K562 (cell line): ENCODE measurements around the gene NOSIP. TPM values are rescaled to one million over a fixed set of nuclear protein-coding genes. Genes with fewer than 3 reads are reported as not detected.
A peak's percentile ranks its signal among the peaks of the same experiment; 100 is the strongest.

Source experiments
- BACH1 ChIP-seq: fragments of 200-800 bp; sonication (Bioruptor generic); IDR thresholded peaks from 2 replicates; pipeline ENCODE4 v1.6.1; 2016; ENCODE audit warnings: missing genetic modification characterization, missing compliant biosample characterization
- C11orf30 ChIP-seq: fragments of 450-650 bp; IDR thresholded peaks from 2 replicates; pipeline ENCODE4 v1.6.1; 2016; ENCODE audit warnings: low read depth, mild to moderate bottlenecking
- CXXC5 ChIP-seq: fragments of 250-450 bp; sonication (Bioruptor Pico); IDR thresholded peaks from 2 replicates; pipeline ENCODE4 v1.8.0; 2022; ENCODE audit warnings: inconsistent platforms, mild to moderate bottlenecking, moderate library complexity
- DACH1 ChIP-seq: fragments of 450-650 bp; IDR thresholded peaks from 2 replicates; pipeline ENCODE4 v1.6.1; 2018; ENCODE audit not compliant: partially characterized antibody
- ETV1 ChIP-seq: fragments of 450-650 bp; conservative IDR thresholded peaks from 2 replicates; pipeline ENCODE4 v1.6.1; 2016; ENCODE audit warnings: missing genetic modification characterization, control low read depth, low read depth, missing compliant biosample characterization
- HINFP ChIP-seq: fragments of 450-650 bp; conservative IDR thresholded peaks from 2 replicates; pipeline ENCODE4 v1.6.1; 2016; ENCODE audit warnings: missing genetic modification characterization, low read depth, mild to moderate bottlenecking, control low read depth, missing compliant biosample characterization
- MXD1 ChIP-seq: fragments of 250-450 bp; sonication (Bioruptor Pico); IDR thresholded peaks from 2 replicates; pipeline ENCODE4 v1.8.0; 2021; ENCODE audit warnings: borderline replicate concordance, mild to moderate bottlenecking, moderate library complexity; ENCODE audit not compliant: poor library complexity, severe bottlenecking
- NCOA6 ChIP-seq: fragments of 450-650 bp; IDR thresholded peaks from 2 replicates; pipeline ENCODE4 v1.6.1; 2017; ENCODE audit warnings: mild to moderate bottlenecking
- OTX1 ChIP-seq: fragments of 450-650 bp; formaldehyde crosslinking; IDR thresholded peaks from 2 replicates; pipeline ENCODE4 v1.4.0; 2022; ENCODE audit warnings: mild to moderate bottlenecking
- SETDB1 ChIP-seq: IDR thresholded peaks from one replicate; pipeline ENCODE4 v1.6.1; 2012; ENCODE audit warnings: low read length, control low read depth, inconsistent platforms
- ZMIZ1 ChIP-seq, 2 experiments: fragments of 150-350 bp in 1 of 2; IDR thresholded peaks; 2 replicates each; pipeline ENCODE4 v1.6.1; 2012 to 2016; ENCODE audit warnings: low read depth in 2 of 2, low read length in 2 of 2, mild to moderate bottlenecking in 1 of 2, moderate library complexity in 1 of 2
- ZNF407 ChIP-seq: fragments of 450-650 bp; IDR thresholded peaks from 2 replicates; pipeline ENCODE4 v1.6.1; 2016; ENCODE audit warnings: low read depth
- ZNF707 ChIP-seq: fragments of 250-450 bp; sonication (Bioruptor Pico); conservative IDR thresholded peaks from 2 replicates; pipeline ENCODE4 v1.8.0; 2022; ENCODE audit warnings: inconsistent platforms, mild to moderate bottlenecking, moderate library complexity
- polyA plus RNA-seq, 8 experiments: library from polyadenylated mRNA; depleted of rRNA in 4 of 8; stranded (reverse) in 5 of 8; unstranded in 3 of 8; fragments of >200 nt; fragmentation: Nextera tagmentation in 2 of 8; fragmentation: Illumina TruSeq in 1 of 8; extraction: Ambion mirVana in 2 of 8; extraction: Trizol in 1 of 8; gene quantifications; 2 replicates each; pipeline versions ENCODE4 v1.2.1 to v1.2.3, GENCODE V29; 2011 to 2014; ENCODE audit warnings: inconsistent platforms in 1 of 8, missing spikeins in 1 of 8
- total RNA-seq, 7 experiments: library from RNA; depleted of rRNA in 6 of 7; stranded (reverse); fragments of >200 nt in 6 of 7; fragmentation: Illumina TruSeq in 2 of 7; extraction: Trizol in 2 of 7; gene quantifications; 2 replicates each; pipeline versions ENCODE4 v1.2.1 to v1.2.3, GENCODE V29; 2011 to 2021; ENCODE audit warnings: low replicate concordance in 1 of 7

The NOSIP gene
- total and polyA plus RNA-seq, 9 of the 15 experiments (the other 6 are each of a cell fraction or from before 2014, with no cell fraction given), result 14.4 to 153 (median 79.9) TPM

DNA sequence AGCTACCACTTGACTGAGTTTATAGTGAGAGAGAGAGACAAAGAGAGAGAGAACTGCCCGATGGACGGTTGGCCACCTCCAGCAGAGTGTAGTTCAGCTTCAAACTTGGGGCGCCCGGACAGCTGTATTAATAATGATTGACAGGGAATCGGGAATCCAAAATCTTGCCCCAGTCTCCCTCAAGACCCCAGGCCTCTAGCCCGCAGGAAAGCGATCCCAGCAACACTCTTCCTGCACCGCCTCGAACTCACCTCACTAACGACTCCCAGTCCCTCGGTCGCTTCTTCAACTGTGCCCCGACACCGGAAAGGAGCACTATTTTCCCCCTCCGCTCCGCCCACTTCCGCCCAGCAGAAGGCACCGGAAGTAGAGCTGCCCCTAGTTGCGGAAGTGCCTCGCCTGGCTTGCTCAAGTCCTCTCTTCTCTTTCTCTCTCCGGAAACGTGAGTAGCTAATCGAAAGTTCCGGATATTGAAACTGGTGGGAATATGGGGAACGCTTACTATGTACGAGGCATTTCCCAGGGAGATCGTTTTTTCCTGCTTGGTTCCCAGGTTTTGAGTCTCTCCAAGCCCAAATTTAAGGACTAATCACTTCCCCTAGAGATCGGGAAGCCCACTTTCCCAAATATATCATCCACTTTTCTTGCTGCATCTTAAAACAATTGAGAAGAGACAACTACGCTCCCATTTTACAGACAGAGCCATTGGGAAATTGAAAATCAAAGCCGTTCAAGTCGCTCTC, at the start of gene NOSIP (continued):
- TF ChIP-seq HINFP (tag) (no peak), BACH1 (tag) (no peak), SETDB1 (no peak), ZNF707 (no peak), ETV1 (tag) (peak; percentile 95), OTX1 (peak; percentile 89; the same call in 1 of the 2 replicates), ZNF407 (no peak), ZMIZ1 (IDR thresholded peaks at IDR 0.05; ENCODE audit: low read depth in 2 of 2, low read length in 2 of 2) (peak; percentile 23 to 78; a peak in 3 of 4 replicates), MXD1 (CRISPR knock-in tag) (peak; percentile 20), CXXC5 (CRISPR knock-in tag) (peak; percentile 70), NCOA6 (no peak; the same call in 1 of the 2 replicates), DACH1 (no peak), C11orf30 (peak; percentile 81)
